GM23248 (cell line): ENCODE data around the gene TRIM23. TPM values are rescaled to one million over a fixed set of nuclear protein-coding genes. Genes with fewer than 3 reads are reported as not detected.

Experiments used
- DNase-seq: peaks from one replicate; pipeline ENCODE4 v3.0.0-alpha.2; 2015
- H2AFZ ChIP-seq: fragments of 200-600 bp; sonication (generic); 2 replicates; pipeline ENCODE4 v1.6.1; 2016; ENCODE audit warnings: antibody characterized with exemption
- H3F3A ChIP-seq: fragments of 200-600 bp; sonication (generic); 2 replicates; pipeline ENCODE4 v1.6.1; 2016; ENCODE audit warnings: mild to moderate bottlenecking, antibody characterized with exemption, mixed run types; ENCODE audit not compliant: insufficient read depth
- H3K27ac ChIP-seq: fragments of 200-600 bp; sonication (generic); 2 replicates; pipeline ENCODE4 v1.5.1; 2016; ENCODE audit warnings: mild to moderate bottlenecking
- H3K27me3 ChIP-seq: fragments of 200-600 bp; sonication (generic); replicated peaks from 2 replicates; pipeline ENCODE4 v1.6.1; 2016; ENCODE audit warnings: mild to moderate bottlenecking; ENCODE audit not compliant: insufficient read depth
- H3K36me3 ChIP-seq: fragments of 200-600 bp; sonication (generic); 2 replicates; pipeline ENCODE4 v1.6.1; 2016; ENCODE audit warnings: low read depth, mild to moderate bottlenecking
- H3K4me1 ChIP-seq: fragments of 200-600 bp; sonication (generic); 2 replicates; pipeline ENCODE4 v1.6.1; 2016; ENCODE audit warnings: mild to moderate bottlenecking; ENCODE audit not compliant: insufficient read depth
- H3K4me2 ChIP-seq: fragments of 200-600 bp; sonication (generic); one replicate; pipeline ENCODE4 v1.6.1; 2016; ENCODE audit warnings: mild to moderate bottlenecking; ENCODE audit not compliant: unreplicated experiment
- H3K4me3 ChIP-seq: fragments of 200-600 bp; sonication (generic); 2 replicates; pipeline ENCODE4 v1.5.1; 2016; ENCODE audit warnings: mild to moderate bottlenecking
- H3K79me2 ChIP-seq: fragments of 200-600 bp; sonication (generic); 2 replicates; pipeline ENCODE4 v1.6.1; 2016; ENCODE audit warnings: mild to moderate bottlenecking; ENCODE audit not compliant: insufficient read depth
- H3K9ac ChIP-seq: fragments of 200-600 bp; sonication (generic); 2 replicates; pipeline ENCODE4 v1.6.1; 2016; ENCODE audit warnings: mild to moderate bottlenecking
- H3K9me2 ChIP-seq: fragments of 200-600 bp; sonication (generic); 2 replicates; pipeline ENCODE4 v1.6.1; 2016; ENCODE audit warnings: mixed run types, mild to moderate bottlenecking, moderate library complexity; ENCODE audit not compliant: insufficient read depth
- H3K9me3 ChIP-seq: fragments of 200-600 bp; sonication (generic); one replicate; pipeline ENCODE4 v1.6.1; 2017; ENCODE audit warnings: low read depth
- H4K20me1 ChIP-seq: fragments of 200-600 bp; sonication (generic); 2 replicates; pipeline ENCODE4 v1.6.0; 2016; ENCODE audit not compliant: insufficient read depth
- EZH2 ChIP-seq: fragments of 200-600 bp; sonication (generic); IDR thresholded peaks from 2 replicates; pipeline ENCODE4 v1.6.1; 2018; ENCODE audit warnings: antibody characterized with exemption, mild to moderate bottlenecking; ENCODE audit not compliant: insufficient read depth, poor library complexity, severe bottlenecking
- EZH2phosphoT487 ChIP-seq: fragments of 200-600 bp; sonication (generic); IDR thresholded peaks from 2 replicates; pipeline ENCODE4 v1.6.1; 2018; ENCODE audit warnings: antibody characterized with exemption, moderate library complexity, mild to moderate bottlenecking, low read depth; ENCODE audit not compliant: insufficient read depth
- WGBS, 2 experiments: methylation state at CpG; one replicate each; pipeline ENCODE4 v1.1.6; 2015 to 2017; ENCODE audit warnings: low lambda C conversion rate in 2 of 2, low coverage in 1 of 2; ENCODE audit errors: missing lambda C conversion rate in 2 of 2; 5-methylcytosine and 5-hydroxymethylcytosine counted together
- in situ Hi-C: fragments of 300-500 bp; cut with MboI; formaldehyde crosslinking; loops from 2 replicates; pipeline ENCODE4 v1.15.0; 2020
- polyA plus RNA-seq: library from polyadenylated mRNA; unstranded; fragments of >200 nt; fragmentation: Nextera tagmentation; extraction: Ambion mirVana; gene quantifications from 2 replicates; pipeline ENCODE4 v1.2.1, GENCODE V29; 2016
- total RNA-seq: library from RNA; depleted of rRNA; stranded (reverse); fragments of >200 nt; shearing (Covaris generic); gene quantifications from 2 replicates; pipeline ENCODE4 v1.2.3, GENCODE V29; 2014; rRNA removed

Gene TRIM23
- 17.8 and 19.1 TPM in 2 replicates for total RNA-seq
- polyA plus RNA-seq: 2.7 and 2.9 TPM in 2 replicates

DNA sequence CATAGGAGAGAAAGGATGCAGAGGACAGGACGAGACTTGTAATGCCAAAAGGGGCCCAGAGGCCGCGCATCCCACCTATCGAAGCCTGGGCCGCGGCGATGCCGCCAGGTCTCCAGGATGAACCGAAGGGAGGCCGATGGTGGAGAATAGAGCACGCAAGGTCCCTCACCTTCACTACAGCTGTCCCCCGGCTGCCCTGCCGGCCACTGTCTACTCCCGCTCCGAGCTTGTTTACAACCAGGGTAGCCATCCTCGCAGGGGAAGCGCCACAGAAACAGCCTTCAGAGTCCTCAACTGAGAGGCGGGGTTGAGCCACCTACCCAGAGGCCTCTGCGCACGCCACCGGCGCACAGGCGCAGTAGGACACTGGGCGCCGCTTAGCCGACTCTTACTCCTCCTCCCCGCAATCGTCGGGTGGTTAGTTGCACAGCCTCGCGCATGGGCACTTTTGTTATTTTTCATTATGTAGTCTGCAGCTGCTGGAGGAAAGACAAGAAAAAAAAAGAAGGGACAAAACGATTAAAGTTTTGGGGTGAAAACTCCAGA lies at the start of gene TRIM23:
TRIM23 (minus strand) TSS at position 309 of the 546 bp plus-strand sequence; CDS start at position 250, 59 bp downstream.
- in situ Hi-C loops: no loop called here

DNA sequence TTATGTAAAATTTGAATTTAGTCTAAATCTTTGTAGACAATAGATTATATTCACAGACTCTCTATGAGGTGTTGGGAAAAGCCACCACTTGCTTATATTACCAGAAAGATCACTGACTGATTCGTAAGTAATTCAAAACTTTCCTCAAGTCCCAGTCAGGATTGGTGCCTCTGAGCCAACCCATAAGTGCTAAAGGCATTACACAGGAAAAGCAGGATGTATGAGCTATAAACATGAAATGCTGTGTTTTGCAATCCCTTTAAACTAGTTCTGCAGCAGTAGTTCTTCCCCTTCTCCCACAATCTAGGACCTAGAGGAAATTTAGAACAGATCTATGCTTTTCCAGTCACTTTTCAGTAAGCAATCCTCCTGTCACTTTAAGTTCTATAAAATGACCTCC lies 48.7 kb upstream of the TRIM23 start:
- Histone ChIP-seq H3F3A (peaks cover 20% of the 10 kb centered on the region; the same call in 1 of the 2 replicates), H2AFZ (no peak overlapping the region), H3K4me1 (peaks cover 21% of the 10 kb centered on the region; the same call in 1 of the 2 replicates), H3K79me2 (peaks cover 26% of the 10 kb centered on the region), H4K20me1 (no peaks in the 10 kb centered on the region), H3K9me2 (no peaks in the 10 kb centered on the region), H3K36me3 (peaks cover 28% of the 10 kb centered on the region), H3K9ac (no peak overlapping the region), H3K4me3 (no peak overlapping the region), H3K9me3 (no peaks in the 10 kb centered on the region), H3K27me3 (no peaks in the 10 kb centered on the region), H3K4me2 (peak overlapping the region; percentile 2), H3K27ac (peak overlapping the region; percentile 13)
- peak; percentile 74 for DNase-seq
- TF ChIP-seq EZH2phosphoT487 (no peak), EZH2 (no peak)
- in situ Hi-C loops: no loop called here
- WGBS, 2 experiments: 92 to 95% methylated on average over 1 of the region's 1 CpG

More for the DNA sequence above, at the start of gene TRIM23:
- Histone ChIP-seq H3K4me3 (peak within 1 kb of the TSS; percentile 96), H3F3A (peaks cover 14% of the 10 kb centered on the region), H4K20me1 (peaks cover 1% of the 10 kb centered on the region; the same call in 1 of the 2 replicates), H3K27me3 (no peaks in the 10 kb centered on the region), H2AFZ (peak within 1 kb of the TSS; percentile 99), H3K4me2 (peak within 1 kb of the TSS; percentile 100), H3K9me2 (no peaks in the 10 kb centered on the region), H3K79me2 (peaks cover 91% of the 10 kb centered on the region), H3K9me3 (no peaks in the 10 kb centered on the region), H3K9ac (peak within 1 kb of the TSS; percentile 90), H3K36me3 (no peaks in the 10 kb centered on the region; the same call in none of the 2 replicates), H3K4me1 (peaks cover 30% of the 10 kb centered on the region), H3K27ac (peak within 1 kb of the TSS; percentile 85)
- 1 to 2% methylated on average over 29 to 32 of the region's 32 CpGs for WGBS, 2 experiments
- DNase-seq: peak; percentile 99
- TF ChIP-seq EZH2: no peak
- TF ChIP-seq EZH2phosphoT487: no peak

- WGBS, 2 experiments: 82 to 85% methylated on average over 6 to 7 of the region's 7 CpGs
- H3K27me3 ChIP-seq: no peaks in the 10 kb centered on the region
- DNase-seq: no peak
These were observed 44.6 kb upstream of the TRIM23 start for GRCh38 chr5:65668696-65669095.

DNA sequence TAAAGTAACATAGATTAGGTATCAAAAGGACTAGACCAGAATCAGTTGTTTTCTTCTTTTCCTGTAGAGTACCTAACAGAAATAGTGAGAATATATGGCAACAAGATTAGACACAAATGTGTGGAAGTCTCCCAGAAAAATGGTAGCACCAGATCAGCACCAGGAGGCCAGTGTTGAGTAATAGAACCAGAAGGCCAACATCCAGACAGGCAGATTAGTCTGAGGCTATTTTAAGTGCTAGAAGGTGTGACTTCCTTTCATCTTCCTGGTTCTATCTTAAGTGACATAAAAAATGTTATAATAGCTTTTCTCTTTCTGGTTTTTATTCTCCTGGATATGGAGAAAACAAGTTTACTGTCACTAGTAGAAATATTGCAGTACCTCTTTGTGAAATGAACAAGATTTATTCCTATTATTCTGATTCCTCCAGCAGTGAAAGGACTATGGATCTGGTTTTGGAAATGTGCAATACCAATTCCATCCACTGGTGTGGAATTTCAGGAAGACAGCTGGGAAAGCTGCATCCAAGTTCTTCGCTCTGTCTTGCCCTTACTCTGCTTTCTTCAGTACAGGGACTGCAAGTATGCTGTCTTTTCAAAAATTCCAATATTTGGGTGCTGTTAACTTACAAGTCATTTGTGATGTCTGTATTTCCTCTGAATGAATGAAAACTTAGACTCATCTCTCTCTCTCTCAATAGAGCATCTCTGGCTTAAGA lies 39.8 kb upstream of the TRIM23 start:
- WGBS, 2 experiments: 100% methylated on average over 1 of the region's 1 CpG
- no peaks in the 10 kb centered on the region for H3K9me2 ChIP-seq
- H3K27me3 ChIP-seq: no peaks in the 10 kb centered on the region
- H3F3A ChIP-seq: peaks cover 18% of the 10 kb centered on the region; the same call in 1 of the 2 replicates
- DNase-seq: peak; percentile 34
- no peak overlapping the region for H2AFZ ChIP-seq
- no peaks in the 10 kb centered on the region for H3K9me3 ChIP-seq
- H3K27ac ChIP-seq: no peak overlapping the region
- no peak overlapping the region for H3K4me2 ChIP-seq
- no peaks in the 10 kb centered on the region for H4K20me1 ChIP-seq
- H3K79me2 ChIP-seq: no peaks in the 10 kb centered on the region
- peaks cover 49% of the 10 kb centered on the region for H3K36me3 ChIP-seq
- in situ Hi-C loops: no loop called here
- H3K4me1 ChIP-seq: no peaks in the 10 kb centered on the region
- no peak overlapping the region for H3K4me3 ChIP-seq
- no peak overlapping the region for H3K9ac ChIP-seq
- TF ChIP-seq EZH2phosphoT487 (no peak), EZH2 (no peak)

More at GRCh38 chr5:65668696-65669095, 44.6 kb upstream of the TRIM23 start:
- no peak overlapping the region for H2AFZ ChIP-seq
- H3F3A ChIP-seq: peaks cover 28% of the 10 kb centered on the region; the same call in 1 of the 2 replicates
- H3K9ac ChIP-seq: no peak overlapping the region
- H4K20me1 ChIP-seq: no peaks in the 10 kb centered on the region
- no peaks in the 10 kb centered on the region for H3K79me2 ChIP-seq
- H3K4me2 ChIP-seq: no peak overlapping the region
- no peak overlapping the region for H3K4me3 ChIP-seq
- H3K27ac ChIP-seq: no peak overlapping the region
- no peaks in the 10 kb centered on the region for H3K9me3 ChIP-seq
- TF ChIP-seq EZH2phosphoT487 (no peak), EZH2 (no peak)
- in situ Hi-C loops: no loop called here
- peaks cover 15% of the 10 kb centered on the region; the same call in 1 of the 2 replicates for H3K4me1 ChIP-seq
- H3K9me2 ChIP-seq: no peaks in the 10 kb centered on the region
- H3K36me3 ChIP-seq: peaks cover 51% of the 10 kb centered on the region
